SU-DHL-6 (cell line): ENCODE results near the gene KDSR.

ENCODE experiments used
- H2AFZ ChIP-seq: fragments of 200-600 bp; sonication (generic); 2 replicates; pipeline ENCODE4 v1.6.1; 2014; ENCODE audit warnings: low read depth, mild to moderate bottlenecking, moderate library complexity, mixed read lengths, antibody characterized with exemption, low read length; ENCODE audit not compliant: severe bottlenecking
- H3F3A ChIP-seq: fragments of 200-600 bp; shearing (Covaris generic); 2 replicates; pipeline ENCODE4 v1.6.0; 2016; ENCODE audit warnings: antibody characterized with exemption, mild to moderate bottlenecking; ENCODE audit not compliant: insufficient read depth
- H3K27ac ChIP-seq: fragments of 200-600 bp; sonication (generic); 2 replicates; pipeline ENCODE4 v1.5.1; 2016; ENCODE audit warnings: low read depth, mild to moderate bottlenecking, low read length, moderate library complexity, mixed read lengths
- H3K27me3 ChIP-seq: fragments of 200-600 bp; sonication (generic), shearing (Covaris generic); 2 replicates; pipeline ENCODE4 v1.6.0; 2014; ENCODE audit warnings: mild to moderate bottlenecking, low read length
- H3K36me3 ChIP-seq: fragments of 200-600 bp; sonication (generic); 2 replicates; pipeline ENCODE4 v1.6.1; 2014; ENCODE audit warnings: mild to moderate bottlenecking, low read length, mixed read lengths
- H3K4me2 ChIP-seq: fragments of 300-600, 200-600 bp; shearing (Covaris generic), sonication (generic); 2 replicates; pipeline ENCODE4 v1.6.0; 2014; ENCODE audit warnings: low read length, low read depth, mild to moderate bottlenecking; ENCODE audit not compliant: poor library complexity, severe bottlenecking
- H3K4me3 ChIP-seq: fragments of 200-600 bp; sonication (generic); 2 replicates; pipeline ENCODE4 v1.5.1; 2014; ENCODE audit warnings: antibody characterized with exemption, low read length, mild to moderate bottlenecking, mixed read lengths; ENCODE audit not compliant: insufficient read depth, poor library complexity, severe bottlenecking
- H3K79me2 ChIP-seq: fragments of 200-600 bp; sonication (generic); 2 replicates; pipeline ENCODE4 v1.6.1; 2014; ENCODE audit warnings: mild to moderate bottlenecking, low read length, moderate library complexity; ENCODE audit not compliant: insufficient read depth
- H3K9ac ChIP-seq: fragments of 200-600 bp; sonication (generic); 2 replicates; pipeline ENCODE4 v1.7.0; 2014; ENCODE audit warnings: mild to moderate bottlenecking, low read length
- H3K9me2 ChIP-seq: fragments of 200-600 bp; sonication (generic); replicated peaks from 2 replicates; pipeline ENCODE4 v1.6.1; 2014; ENCODE audit warnings: low read length; ENCODE audit not compliant: insufficient read depth
- H3K9me3 ChIP-seq: fragments of 200-600 bp; sonication (generic); 2 replicates; pipeline ENCODE4 v1.6.1; 2014; ENCODE audit warnings: low read length, mixed read lengths; ENCODE audit not compliant: insufficient read depth
- H4K20me1 ChIP-seq: fragments of 200-600 bp; sonication (generic); 2 replicates; pipeline ENCODE4 v1.6.1; 2014; ENCODE audit warnings: low read depth, mild to moderate bottlenecking, antibody characterized with exemption, low read length, moderate library complexity, mixed read lengths
- CTCF ChIP-seq: fragments of 200-600 bp; sonication (generic); IDR thresholded peaks from one replicate; pipeline ENCODE4 v1.5.1; 2017; ENCODE audit warnings: antibody characterized with exemption, mild to moderate bottlenecking, low read length, moderate library complexity; ENCODE audit not compliant: insufficient read depth, poor library complexity, severe bottlenecking
- EZH2phosphoT487 ChIP-seq: fragments of 200-600 bp; sonication (generic), shearing (Covaris generic); conservative IDR thresholded peaks from 2 replicates; pipeline ENCODE4 v1.6.1; 2018; ENCODE audit warnings: mild to moderate bottlenecking, antibody characterized with exemption, low read length, moderate library complexity, mixed read lengths

Gene KDSR

GRCh38 chr18:63356272-63356896, 10.6 kb downstream of the KDSR start:
- no peaks in the 10 kb centered on the region for H3K79me2 ChIP-seq
- TF ChIP-seq EZH2phosphoT487 (no peak), CTCF (no peak)
- H3F3A ChIP-seq: no peaks in the 10 kb centered on the region
- no peak overlapping the region for H3K27ac ChIP-seq
- no peak overlapping the region for H3K4me2 ChIP-seq
- no peaks in the 10 kb centered on the region for H4K20me1 ChIP-seq
- no peaks in the 10 kb centered on the region for H3K9me2 ChIP-seq
- no peak overlapping the region for H3K4me3 ChIP-seq
- H3K27me3 ChIP-seq: no peaks in the 10 kb centered on the region
- H3K36me3 ChIP-seq: peaks cover 3% of the 10 kb centered on the region; the same call in 1 of the 2 replicates
- H3K9me3 ChIP-seq: no peaks in the 10 kb centered on the region
- H2AFZ ChIP-seq: no peak overlapping the region
- H3K9ac ChIP-seq: no peak overlapping the region

GRCh38 chr18:63350230-63350629, 16.8 kb downstream of the KDSR start:
- H3K27ac ChIP-seq: no peak overlapping the region
- no peak overlapping the region for H3K9ac ChIP-seq
- H3K9me2 ChIP-seq: no peaks in the 10 kb centered on the region
- no peak overlapping the region for H3K4me3 ChIP-seq
- no peaks in the 10 kb centered on the region for H3K9me3 ChIP-seq
- no peak overlapping the region for H3K4me2 ChIP-seq
- TF ChIP-seq CTCF (no peak), EZH2phosphoT487 (no peak)
- H3K79me2 ChIP-seq: no peaks in the 10 kb centered on the region
- no peaks in the 10 kb centered on the region for H4K20me1 ChIP-seq
- no peak overlapping the region for H2AFZ ChIP-seq
- H3F3A ChIP-seq: no peaks in the 10 kb centered on the region
- H3K36me3 ChIP-seq: no peaks in the 10 kb centered on the region
- H3K27me3 ChIP-seq: no peaks in the 10 kb centered on the region

GRCh38 chr18:63348508-63349136, 18.4 kb downstream of the KDSR start:
- Histone ChIP-seq H3K27ac (peak overlapping the region; percentile 59), H3K36me3 (no peaks in the 10 kb centered on the region), H3K27me3 (no peaks in the 10 kb centered on the region), H3K79me2 (no peaks in the 10 kb centered on the region), H3K9me2 (no peaks in the 10 kb centered on the region), H2AFZ (peak overlapping the region; percentile 13), H3K4me3 (no peak overlapping the region), H3K4me2 (peak overlapping the region; percentile 42), H3F3A (0 out of 2 replicates have a peak, but pooled peaks cover 3% of the 10 kb centered on the region), H4K20me1 (no peaks in the 10 kb centered on the region), H3K9me3 (no peaks in the 10 kb centered on the region), H3K9ac (peak overlapping the region; percentile 6; the same call in 1 of the 2 replicates)
- TF ChIP-seq EZH2phosphoT487 (no peak), CTCF (no peak)
